ENCODE results near the gene UBXN11.

GRCh38 chr1:26295194-26296138 is 11.0 kb downstream of the UBXN11 start:
- no peak for TF ChIP-seq POLR2A (IDR thresholded peaks at IDR 0.05)
- no peak for TF ChIP-seq CTCF (IDR thresholded peaks at IDR 0.05)
- no peak for TF ChIP-seq POLR2AphosphoS5 (IDR thresholded peaks at IDR 0.05; ENCODE audit: insufficient read depth in 1 of 2, low read depth in 1 of 2)
